ENCODE measurements around the gene OGFRL1. TPM values are rescaled to one million over a fixed set of nuclear protein-coding genes. Genes with fewer than 3 reads are reported as not detected.

The OGFRL1 gene
- total RNA-seq, 4 donors from 2014 or later = 35.5 to 73.3 (median 65.7) TPM

- TF ChIP-seq CTCF (IDR thresholded peaks at IDR 0.05) (no peak), POLR2A (IDR thresholded peaks at IDR 0.05) (no peak), EP300 (IDR thresholded peaks at IDR 0.05) (no peak), POLR2AphosphoS5 (IDR thresholded peaks at IDR 0.05) (no peak)
- no peak for DNase-seq (ENCODE audit: low spot score in 2 of 2)
- peaks cover 42% of the 10 kb centered on the region for H3K36me3 ChIP-seq
Measured at GRCh38 chr6:71301546-71301945, 12.9 kb downstream of the OGFRL1 start.

DNA sequence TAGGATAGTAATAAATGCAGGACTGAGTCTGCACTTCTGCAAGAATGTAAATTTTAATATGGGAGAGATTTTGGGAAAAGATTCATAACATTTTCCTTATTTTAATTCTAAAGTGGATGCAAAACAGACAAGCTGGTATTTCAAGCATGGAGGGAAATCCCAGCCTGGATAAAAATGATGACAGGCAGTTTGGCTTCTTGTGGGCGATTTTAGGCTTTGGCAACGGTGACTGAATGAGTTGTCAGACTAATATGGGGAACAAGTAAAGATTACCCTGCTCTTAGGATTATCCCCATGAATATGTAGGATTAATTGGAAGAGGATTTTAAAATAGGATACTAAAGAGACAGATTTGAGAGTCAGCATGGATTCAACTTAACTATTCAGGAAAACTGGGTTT, 21.0 kb downstream of the OGFRL1 start:
- no peak for DNase-seq (ENCODE audit: low spot score in 2 of 2)
- H3K27ac ChIP-seq = no peak overlapping the region
- no peaks in the 10 kb centered on the region for H3K9me3 ChIP-seq
- H3K36me3 ChIP-seq = no peaks in the 10 kb centered on the region
- no peaks in the 10 kb centered on the region for H3K27me3 ChIP-seq
- WGBS = 27% methylated on average over 2 of the region's 2 CpGs
- H3K4me3 ChIP-seq = no peak overlapping the region
- peaks cover 2% of the 10 kb centered on the region for H3K4me1 ChIP-seq
- TF ChIP-seq POLR2AphosphoS5 (IDR thresholded peaks at IDR 0.05) (no peak), EP300 (IDR thresholded peaks at IDR 0.05) (no peak), CTCF (IDR thresholded peaks at IDR 0.05) (no peak), POLR2A (IDR thresholded peaks at IDR 0.05) (no peak)

More at GRCh38 chr6:71301546-71301945, 12.9 kb downstream of the OGFRL1 start:
- H3K9me3 ChIP-seq = no peaks in the 10 kb centered on the region
- no peak overlapping the region for H3K4me3 ChIP-seq
- no peaks in the 10 kb centered on the region for H3K27me3 ChIP-seq
- 92% methylated on average over 7 of the region's 7 CpGs for WGBS
- no peaks in the 10 kb centered on the region for H3K4me1 ChIP-seq
- no peak overlapping the region for H3K27ac ChIP-seq

GRCh38 chr6:71310261-71310660, 21.6 kb downstream of the OGFRL1 start:
- Histone ChIP-seq H3K4me3 (no peak overlapping the region), H3K27me3 (no peaks in the 10 kb centered on the region), H3K27ac (no peak overlapping the region), H3K4me1 (peaks cover 2% of the 10 kb centered on the region), H3K36me3 (no peaks in the 10 kb centered on the region), H3K9me3 (no peaks in the 10 kb centered on the region)
- DNase-seq (ENCODE audit: low spot score in 2 of 2) = no peak
- 43% methylated on average over 1 of the region's 1 CpG for WGBS
- TF ChIP-seq CTCF (IDR thresholded peaks at IDR 0.05) (no peak), POLR2A (IDR thresholded peaks at IDR 0.05) (no peak), EP300 (IDR thresholded peaks at IDR 0.05) (no peak), POLR2AphosphoS5 (IDR thresholded peaks at IDR 0.05) (no peak)

GRCh38 chr6:71312089-71312488, 23.5 kb downstream of the OGFRL1 start:
- Histone ChIP-seq H3K36me3 (no peaks in the 10 kb centered on the region), H3K27me3 (no peaks in the 10 kb centered on the region), H3K4me1 (peaks cover 2% of the 10 kb centered on the region), H3K4me3 (no peak overlapping the region), H3K9me3 (no peaks in the 10 kb centered on the region), H3K27ac (no peak overlapping the region)
- TF ChIP-seq EP300 (IDR thresholded peaks at IDR 0.05) (no peak), POLR2A (IDR thresholded peaks at IDR 0.05) (no peak), CTCF (IDR thresholded peaks at IDR 0.05) (no peak), POLR2AphosphoS5 (IDR thresholded peaks at IDR 0.05) (no peak)
- 78% methylated on average over 1 of the region's 1 CpG for WGBS
- no peak for DNase-seq (ENCODE audit: low spot score in 2 of 2)

GRCh38 chr6:71317441-71317840, 28.8 kb downstream of the OGFRL1 start:
- H3K27me3 ChIP-seq = no peaks in the 10 kb centered on the region
- DNase-seq (ENCODE audit: low spot score in 2 of 2) = no peak
- TF ChIP-seq EP300 (IDR thresholded peaks at IDR 0.05) = no peak
- H3K36me3 ChIP-seq = no peaks in the 10 kb centered on the region
- no peak overlapping the region for H3K27ac ChIP-seq
- no peaks in the 10 kb centered on the region for H3K4me1 ChIP-seq
- H3K9me3 ChIP-seq = no peaks in the 10 kb centered on the region
- H3K4me3 ChIP-seq = no peak overlapping the region

- no peak for DNase-seq (ENCODE audit: low spot score in 2 of 2)
- Histone ChIP-seq H3K27ac (no peak overlapping the region), H3K9me3 (no peaks in the 10 kb centered on the region), H3K4me3 (no peak overlapping the region), H3K27me3 (no peaks in the 10 kb centered on the region), H3K4me1 (no peaks in the 10 kb centered on the region), H3K36me3 (no peaks in the 10 kb centered on the region)
- WGBS = 98% methylated on average over 2 of the region's 2 CpGs
- TF ChIP-seq CTCF (IDR thresholded peaks at IDR 0.05) (no peak), POLR2A (IDR thresholded peaks at IDR 0.05) (no peak), EP300 (IDR thresholded peaks at IDR 0.05) (no peak), POLR2AphosphoS5 (IDR thresholded peaks at IDR 0.05) (no peak)
Measured at GRCh38 chr6:71320041-71320440, 31.4 kb downstream of the OGFRL1 start.

Measured in suprapubic skin (tissue), 4 donors.